SK-N-MC (cell line): ENCODE measurements around the gene TMEM88.

ENCODE experiments used
- EZH2 ChIP-seq: fragments of 200-600 bp; sonication (generic); IDR thresholded peaks from one replicate; pipeline ENCODE4 v1.6.1; 2017; ENCODE audit warnings: antibody characterized with exemption
- POLR2AphosphoS5 ChIP-seq: IDR thresholded peaks from 2 replicates; pipeline ENCODE4 v1.6.1; 2012; ENCODE audit warnings: mild to moderate bottlenecking, low read depth, low read length, borderline replicate concordance

DNA sequence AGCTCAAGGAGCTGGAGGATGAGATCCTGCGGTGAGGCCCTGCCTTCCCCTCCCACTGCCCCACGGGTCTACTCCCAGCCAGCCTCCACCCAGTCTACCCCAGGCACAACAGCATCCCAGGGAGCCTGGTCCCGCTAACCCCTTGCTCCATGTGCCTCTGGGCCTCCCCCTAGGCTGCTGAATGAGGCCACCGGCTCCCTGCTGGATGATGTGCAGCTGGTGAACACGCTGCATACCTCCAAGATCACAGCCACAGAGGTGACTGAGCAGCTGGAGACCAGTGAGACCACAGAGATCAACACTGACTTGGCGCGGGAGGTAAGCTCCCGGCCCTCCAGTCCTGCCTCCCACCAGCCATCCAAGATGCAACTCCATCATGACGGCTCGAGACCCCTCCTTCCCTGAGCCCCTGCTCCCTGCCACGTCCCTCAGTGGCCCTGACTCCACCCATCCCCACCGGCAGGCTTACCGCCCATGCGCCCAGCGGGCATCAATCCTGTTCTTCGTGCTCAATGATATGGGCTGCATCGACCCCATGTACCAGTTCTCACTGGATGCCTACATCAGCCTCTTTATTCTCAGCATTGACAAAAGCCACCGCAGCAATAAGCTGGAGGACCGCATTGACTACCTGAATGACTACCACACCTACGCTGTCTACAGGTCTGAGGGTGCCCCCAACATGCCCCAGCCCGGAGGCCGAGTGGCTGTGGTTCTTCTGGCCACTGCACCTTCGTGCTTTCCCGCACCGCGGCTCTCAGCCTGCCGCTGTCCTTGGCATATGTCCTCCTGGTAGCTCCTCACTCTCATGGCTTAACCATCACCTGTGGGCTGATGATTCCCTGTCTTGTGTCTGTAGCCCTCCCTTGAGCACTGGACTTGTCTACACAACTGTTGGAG, 35.9 kb upstream of the TMEM88 start:
- no peak for TF ChIP-seq POLR2AphosphoS5
- TF ChIP-seq EZH2, result no peak
